ENCODE results near the gene XCL2.

Gene XCL2

GRCh38 chr1:168509875-168510791 is 33.7 kb downstream of the XCL2 start:
- Mint-ChIP-seq H3K36me3 (no peaks in the 10 kb centered on the region), H3K27ac (peak overlapping the region; percentile 8), H3K4me1 (no peaks in the 10 kb centered on the region), H3K27me3 (peaks cover 32% of the 10 kb centered on the region), H3K9me3 (no peaks in the 10 kb centered on the region), H3K4me3 (no peak overlapping the region)
- peak; percentile 79 for ATAC-seq

- Mint-ChIP-seq H3K27me3 (peaks cover 23% of the 10 kb centered on the region), H3K4me1 (no peaks in the 10 kb centered on the region), H3K36me3 (no peaks in the 10 kb centered on the region), H3K27ac (peak overlapping the region; percentile 8), H3K4me3 (no peak overlapping the region), H3K9me3 (no peaks in the 10 kb centered on the region)
- no peak for ATAC-seq
Measured at GRCh38 chr1:168509210-168509609, 34.6 kb downstream of the XCL2 start.

DNA sequence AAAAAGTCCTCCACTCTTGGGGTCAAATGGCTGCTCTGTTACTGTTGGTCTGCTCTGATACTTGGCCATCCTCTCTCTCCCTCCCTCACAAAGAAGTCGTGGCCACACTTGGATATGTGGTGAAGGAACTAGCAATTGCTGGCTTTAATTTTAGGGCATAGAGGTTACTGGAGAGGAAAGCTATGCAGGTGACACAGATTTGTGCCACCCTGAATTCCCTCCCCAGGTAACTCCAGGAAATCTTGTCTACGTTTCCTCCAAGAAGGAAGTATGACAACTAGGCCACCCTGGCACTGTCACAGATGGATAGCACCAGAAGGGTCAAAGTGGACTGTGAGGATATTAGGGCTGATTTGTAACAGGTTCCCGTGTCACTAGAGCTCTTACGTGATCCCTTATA is 36.0 kb downstream of the XCL2 start:
- H3K9me3 Mint-ChIP-seq = no peaks in the 10 kb centered on the region
- no peak overlapping the region for H3K4me3 Mint-ChIP-seq

GRCh38 chr1:168507231-168507630 is 36.6 kb downstream of the XCL2 start:
- ATAC-seq = no peak
- Mint-ChIP-seq H3K36me3 (no peaks in the 10 kb centered on the region), H3K9me3 (no peaks in the 10 kb centered on the region), H3K27ac (no peak overlapping the region), H3K4me1 (no peaks in the 10 kb centered on the region), H3K27me3 (peaks cover 19% of the 10 kb centered on the region), H3K4me3 (no peak overlapping the region)

More for the DNA sequence above, 36.0 kb downstream of the XCL2 start:
- peaks cover 19% of the 10 kb centered on the region for H3K27me3 Mint-ChIP-seq
- no peak for ATAC-seq
- H3K27ac Mint-ChIP-seq = no peak overlapping the region
- H3K4me1 Mint-ChIP-seq = no peaks in the 10 kb centered on the region
- no peaks in the 10 kb centered on the region for H3K36me3 Mint-ChIP-seq

GRCh38 chr1:168506204-168506819 is 37.5 kb downstream of the XCL2 start:
- no peak overlapping the region for H3K27ac Mint-ChIP-seq

GRCh38 chr1:168505006-168505405 is 38.8 kb downstream of the XCL2 start:
- Mint-ChIP-seq H3K36me3 (no peaks in the 10 kb centered on the region), H3K27ac (no peak overlapping the region), H3K4me3 (no peak overlapping the region), H3K9me3 (no peaks in the 10 kb centered on the region), H3K27me3 (peaks cover 12% of the 10 kb centered on the region), H3K4me1 (no peaks in the 10 kb centered on the region)
- no peak for ATAC-seq

More at GRCh38 chr1:168506204-168506819, 37.5 kb downstream of the XCL2 start:
- peaks cover 19% of the 10 kb centered on the region for H3K27me3 Mint-ChIP-seq
- H3K4me3 Mint-ChIP-seq = no peak overlapping the region
- H3K36me3 Mint-ChIP-seq = no peaks in the 10 kb centered on the region
- ATAC-seq = no peak
- H3K9me3 Mint-ChIP-seq = no peaks in the 10 kb centered on the region
- no peaks in the 10 kb centered on the region for H3K4me1 Mint-ChIP-seq

DNA sequence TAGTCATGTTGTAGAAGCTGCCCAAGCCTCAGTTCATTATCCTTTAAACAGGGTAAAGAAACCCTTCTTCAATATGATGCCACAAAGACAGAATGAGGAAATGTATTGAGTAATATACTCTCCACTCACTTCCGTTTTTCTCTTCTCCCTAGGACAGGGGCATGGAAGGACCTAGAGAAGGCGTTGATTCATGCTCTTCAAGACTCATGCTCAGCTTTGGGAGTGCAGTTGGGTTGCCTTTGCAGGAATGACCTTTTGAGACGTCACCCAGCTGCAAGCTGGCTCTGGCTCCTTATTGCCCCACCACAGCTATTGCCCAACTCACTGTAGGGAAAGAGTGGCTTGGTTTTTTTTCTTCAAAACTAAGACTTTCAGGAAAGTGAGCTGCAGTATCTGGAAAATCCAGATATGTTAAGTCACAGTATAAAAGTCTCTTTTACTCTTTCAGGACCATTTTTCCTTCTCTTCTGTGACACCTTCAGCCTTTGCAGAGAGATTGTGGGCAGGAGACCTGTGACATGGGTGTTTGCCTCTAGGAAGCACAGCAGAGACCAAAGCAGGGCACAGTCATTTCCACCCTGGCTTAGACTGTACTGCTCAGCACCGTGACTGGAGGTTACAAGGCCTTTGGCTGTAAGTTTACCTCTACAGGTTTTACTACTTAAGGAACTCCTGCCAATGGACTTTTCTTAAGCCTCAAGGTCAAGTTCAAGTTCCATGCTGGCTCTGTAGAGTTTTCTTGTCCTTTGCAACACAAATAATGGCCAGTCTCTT is 39.5 kb downstream of the XCL2 start:
- Mint-ChIP-seq H3K36me3 (no peaks in the 10 kb centered on the region), H3K27ac (no peak overlapping the region), H3K4me1 (no peaks in the 10 kb centered on the region), H3K27me3 (peaks cover 5% of the 10 kb centered on the region), H3K9me3 (no peaks in the 10 kb centered on the region), H3K4me3 (no peak overlapping the region)
- peak; percentile 77 for ATAC-seq

GRCh38 chr1:168499688-168500049 is 44.1 kb downstream of the XCL2 start:
- no peaks in the 10 kb centered on the region for H3K4me1 Mint-ChIP-seq
- no peaks in the 10 kb centered on the region for H3K27me3 Mint-ChIP-seq
- no peaks in the 10 kb centered on the region for H3K36me3 Mint-ChIP-seq
- H3K27ac Mint-ChIP-seq = no peak overlapping the region
- H3K9me3 Mint-ChIP-seq = no peaks in the 10 kb centered on the region
- no peak overlapping the region for H3K4me3 Mint-ChIP-seq
- ATAC-seq = no peak

DNA sequence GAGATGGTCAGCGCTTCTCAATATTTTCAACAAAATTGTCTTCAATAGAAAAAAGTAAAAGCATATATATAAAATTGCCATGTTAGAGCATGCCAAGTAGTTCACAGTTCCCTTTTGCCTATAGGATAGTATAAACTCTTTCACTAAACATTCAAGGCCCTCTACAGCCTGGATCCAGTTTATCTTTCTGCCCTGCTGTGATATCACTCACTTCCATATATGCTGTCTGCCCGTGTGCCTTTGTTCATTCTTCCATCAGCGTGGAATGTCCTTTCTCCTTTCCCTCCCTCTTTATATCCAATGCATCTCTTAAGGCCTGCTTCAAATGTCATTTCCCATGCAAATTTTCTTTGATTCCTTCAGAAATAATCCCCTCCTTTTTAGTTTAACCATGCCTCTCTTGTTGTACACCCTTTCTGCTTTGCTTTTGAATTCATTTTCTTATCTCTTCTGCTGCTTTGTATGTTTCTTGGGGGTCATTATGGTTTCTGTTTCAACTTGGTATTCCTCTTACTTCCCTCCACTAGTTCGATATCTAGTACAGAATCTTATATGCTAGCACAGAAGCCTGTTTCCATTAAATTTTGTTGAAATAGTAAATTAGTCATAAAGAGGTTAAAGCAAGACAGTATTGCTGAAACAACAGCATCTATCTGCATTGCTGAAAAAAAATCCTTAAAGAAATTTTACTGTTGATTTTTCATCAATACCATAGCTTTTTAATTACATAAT is 44.7 kb downstream of the XCL2 start:
- Mint-ChIP-seq H3K9me3 (no peaks in the 10 kb centered on the region), H3K4me3 (no peak overlapping the region), H3K36me3 (no peaks in the 10 kb centered on the region), H3K4me1 (no peaks in the 10 kb centered on the region), H3K27ac (no peak overlapping the region), H3K27me3 (peaks cover 1% of the 10 kb centered on the region)
- no peak for ATAC-seq

DNA sequence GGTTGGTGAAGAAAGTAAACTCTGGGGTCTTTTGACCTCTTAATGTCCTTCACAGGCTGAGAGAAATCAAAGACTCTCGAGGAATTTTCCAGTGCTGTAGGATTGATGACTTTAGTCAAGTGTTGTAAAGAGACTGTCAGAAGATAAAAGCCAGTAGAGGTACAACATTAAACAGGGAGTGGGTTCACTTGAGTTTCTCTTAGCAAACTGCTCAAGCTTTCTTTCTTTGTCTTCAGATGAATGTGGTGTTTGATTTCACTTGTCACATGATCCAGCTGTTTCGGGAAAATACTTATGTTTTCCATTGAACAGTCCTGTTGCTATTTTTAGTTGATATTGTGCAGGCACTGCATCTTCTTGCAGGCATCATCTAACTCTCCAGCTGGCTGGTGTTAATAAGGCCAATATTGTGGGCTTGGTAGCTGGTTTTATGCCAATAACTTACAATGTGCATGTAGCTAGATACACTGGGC is 45.6 kb downstream of the XCL2 start:
- H3K36me3 Mint-ChIP-seq = no peaks in the 10 kb centered on the region
- H3K4me1 Mint-ChIP-seq = no peaks in the 10 kb centered on the region
- H3K4me3 Mint-ChIP-seq = no peak overlapping the region
- no peak overlapping the region for H3K27ac Mint-ChIP-seq
- no peak for ATAC-seq
- H3K9me3 Mint-ChIP-seq = no peaks in the 10 kb centered on the region
- peaks cover 8% of the 10 kb centered on the region for H3K27me3 Mint-ChIP-seq

DNA sequence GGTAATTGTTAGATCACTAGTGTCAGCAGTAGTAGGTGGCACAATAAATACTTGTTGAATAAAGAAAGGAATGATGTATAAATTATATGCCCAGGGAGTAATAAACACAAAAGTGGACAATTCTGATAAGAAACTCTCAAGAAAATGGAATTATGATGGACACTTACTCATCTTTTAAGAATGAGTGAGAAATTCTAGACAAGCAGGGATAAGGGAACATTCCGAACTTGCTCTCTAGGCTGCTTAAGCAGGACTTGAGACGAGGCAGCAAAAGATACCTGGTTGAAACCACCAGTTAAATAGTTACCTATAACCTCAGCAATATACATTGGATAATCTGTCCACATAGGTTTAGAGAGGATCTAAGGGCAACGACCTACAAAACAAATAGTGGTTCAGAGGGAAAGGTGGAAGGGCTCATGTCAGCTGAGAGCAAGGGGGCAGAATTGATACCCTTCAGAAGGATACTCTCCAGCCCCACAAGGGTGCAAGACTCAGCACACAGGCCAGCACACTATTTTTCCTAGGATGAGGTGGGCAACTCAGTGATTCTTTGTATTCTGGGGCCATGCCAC is 46.3 kb downstream of the XCL2 start:
- Mint-ChIP-seq H3K27ac (no peak overlapping the region), H3K4me3 (no peak overlapping the region), H3K9me3 (no peaks in the 10 kb centered on the region), H3K27me3 (peaks cover 8% of the 10 kb centered on the region), H3K4me1 (no peaks in the 10 kb centered on the region), H3K36me3 (no peaks in the 10 kb centered on the region)
- no peak for ATAC-seq

- no peaks in the 10 kb centered on the region for H3K9me3 Mint-ChIP-seq
- peaks cover 8% of the 10 kb centered on the region for H3K27me3 Mint-ChIP-seq
- ATAC-seq = no peak
- H3K27ac Mint-ChIP-seq = no peak overlapping the region
- H3K4me3 Mint-ChIP-seq = no peak overlapping the region
- no peaks in the 10 kb centered on the region for H3K36me3 Mint-ChIP-seq
- no peaks in the 10 kb centered on the region for H3K4me1 Mint-ChIP-seq
Measured at GRCh38 chr1:168491527-168492164, 52.2 kb downstream of the XCL2 start.
